GM19463 (cell line): Measurements from ENCODE around the gene PRSS16.

Experiments
- ATAC-seq: cut with Tn5 transposase; IDR thresholded peaks from one replicate; pipeline ENCODE4 v1.9.1; 2021; ENCODE audit warnings: mild to moderate bottlenecking, moderate library complexity; ENCODE audit not compliant: unreplicated experiment

The PRSS16 gene

DNA sequence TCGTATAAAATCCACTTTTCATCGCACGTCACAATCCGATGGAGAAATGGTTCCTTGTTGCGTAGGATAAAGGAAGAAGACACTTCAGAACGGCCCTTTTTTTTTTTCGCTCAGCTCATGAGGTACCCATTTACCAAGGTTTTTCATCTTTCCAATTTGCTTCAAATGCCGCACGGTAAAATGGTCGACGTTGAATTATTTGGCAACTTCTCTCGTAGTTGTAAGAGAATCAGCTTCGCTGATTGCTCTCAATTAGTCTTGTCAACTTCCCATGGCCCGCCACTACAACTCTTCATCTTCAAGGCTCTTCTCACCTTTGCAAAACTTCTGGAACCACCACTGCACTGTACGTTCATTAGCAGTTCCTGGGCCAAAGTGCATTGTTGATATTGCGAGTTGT lies 35.8 kb downstream of the PRSS16 start:
- no peak for ATAC-seq

DNA sequence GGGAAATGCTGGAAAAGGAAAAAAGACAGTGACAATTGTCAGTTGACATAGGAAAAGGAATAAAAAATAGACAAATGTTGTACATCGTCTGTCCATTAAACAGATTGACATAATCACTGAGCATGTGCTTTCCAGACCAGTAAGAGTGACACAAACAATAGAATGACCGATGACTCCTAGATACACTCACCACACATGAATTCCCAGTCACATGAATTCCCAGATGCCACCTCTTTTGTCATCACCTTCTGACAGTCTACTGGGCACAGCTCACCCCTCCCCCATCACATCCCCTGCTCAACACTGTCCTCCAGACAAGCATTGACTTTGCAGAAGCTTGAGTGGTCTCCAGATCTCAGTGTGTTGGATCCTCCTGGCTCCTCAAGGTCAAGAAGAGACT lies 38.6 kb downstream of the PRSS16 start:
- no peak for ATAC-seq

DNA sequence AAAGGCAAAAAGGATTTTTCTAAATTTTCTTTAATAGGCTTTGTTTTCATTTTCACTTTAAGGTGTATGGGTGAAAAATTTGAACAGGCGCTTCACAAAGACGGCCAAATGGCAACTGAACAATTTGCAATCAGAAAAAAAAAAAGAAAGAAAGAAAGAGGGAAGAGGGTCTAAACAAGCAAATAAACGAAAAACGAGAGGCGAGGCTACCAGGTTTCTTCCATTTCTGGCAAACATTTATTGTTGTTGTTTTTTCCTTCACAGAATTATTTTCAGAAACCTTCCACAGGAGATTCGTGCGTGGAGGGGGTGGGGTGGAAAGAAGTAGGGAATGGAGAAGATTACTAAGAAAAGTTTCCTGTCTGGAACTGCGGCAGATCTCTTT lies 40.2 kb downstream of the PRSS16 start:
- ATAC-seq, result no peak

DNA sequence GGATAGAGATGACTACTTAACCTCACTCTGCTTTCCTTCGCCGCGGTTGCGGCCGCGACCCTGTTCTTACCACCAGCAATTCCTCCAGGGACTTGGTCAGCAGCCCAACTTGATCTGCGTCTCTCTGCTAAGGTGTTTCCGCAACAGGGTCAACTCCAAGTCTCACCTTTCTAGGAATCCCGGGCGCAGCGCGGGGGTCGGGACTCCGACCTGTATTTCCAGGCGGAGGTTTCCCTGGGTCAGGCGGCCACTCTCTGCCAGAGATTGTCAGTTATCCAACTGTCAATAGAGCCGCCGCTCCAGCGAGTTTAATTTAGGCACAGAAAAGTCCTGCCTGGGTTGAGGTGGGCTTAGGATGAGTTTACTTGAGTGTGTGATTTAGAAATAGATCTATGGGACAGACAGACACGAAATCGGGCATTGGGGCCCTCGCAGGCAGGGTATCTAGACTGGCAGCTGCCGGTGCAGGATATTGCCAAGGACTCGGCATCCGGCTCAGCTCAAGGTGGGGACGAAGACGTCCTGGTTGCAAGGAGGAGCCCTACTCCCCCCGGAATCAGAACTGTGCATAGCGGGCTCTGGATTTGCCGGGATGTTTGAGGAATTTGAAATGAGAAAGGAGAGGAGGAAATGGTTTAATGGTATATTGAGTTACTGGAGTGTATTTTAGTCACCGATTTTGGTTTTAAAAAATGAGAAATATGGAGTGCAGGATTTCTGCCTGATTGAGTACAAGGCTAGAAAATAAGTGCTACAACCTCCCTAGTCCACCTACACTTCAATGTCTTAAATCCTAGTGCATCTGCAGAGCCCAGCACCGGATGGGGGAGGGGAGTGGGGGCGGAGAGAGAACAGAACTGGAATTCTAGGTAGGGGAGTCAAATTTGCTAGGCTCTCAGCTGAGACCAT lies 40.9 kb downstream of the PRSS16 start:
- ATAC-seq, result no peak

DNA sequence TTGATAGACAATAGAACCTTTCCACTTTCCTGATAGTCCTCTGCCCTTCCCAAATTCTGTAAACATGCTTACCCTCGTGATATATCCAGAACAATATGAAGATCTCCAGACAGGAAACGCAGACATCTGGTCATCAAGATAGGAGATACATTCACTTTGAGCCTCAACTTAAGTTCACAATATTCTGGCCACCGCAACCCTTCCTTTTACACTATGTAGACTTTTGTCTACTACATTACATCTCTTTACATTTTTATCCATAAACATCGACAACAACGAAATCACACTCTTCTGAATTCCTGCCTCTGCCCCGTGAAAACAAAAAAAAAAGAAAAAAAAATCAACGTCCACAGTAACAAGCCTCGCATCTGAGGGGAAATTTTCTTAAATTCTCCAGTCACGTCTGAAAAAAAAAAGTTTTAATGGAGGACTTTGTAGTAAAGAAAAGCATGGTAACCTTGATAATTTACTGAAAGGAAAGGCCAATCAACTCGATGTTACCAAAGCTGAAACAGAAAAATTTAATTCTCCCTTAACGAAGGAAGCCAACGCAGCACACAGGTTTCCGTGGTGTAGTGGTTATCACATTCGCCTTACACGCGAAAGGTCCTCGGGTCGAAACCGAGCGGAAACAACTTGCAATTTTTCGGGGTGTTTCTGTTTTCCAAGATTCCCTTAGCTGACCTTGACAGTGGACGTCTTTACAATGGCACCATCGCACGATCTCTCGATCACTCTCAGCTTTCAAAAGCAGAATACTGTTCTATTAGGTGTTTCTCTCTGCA lies 42.8 kb downstream of the PRSS16 start:
- ATAC-seq, result no peak

DNA sequence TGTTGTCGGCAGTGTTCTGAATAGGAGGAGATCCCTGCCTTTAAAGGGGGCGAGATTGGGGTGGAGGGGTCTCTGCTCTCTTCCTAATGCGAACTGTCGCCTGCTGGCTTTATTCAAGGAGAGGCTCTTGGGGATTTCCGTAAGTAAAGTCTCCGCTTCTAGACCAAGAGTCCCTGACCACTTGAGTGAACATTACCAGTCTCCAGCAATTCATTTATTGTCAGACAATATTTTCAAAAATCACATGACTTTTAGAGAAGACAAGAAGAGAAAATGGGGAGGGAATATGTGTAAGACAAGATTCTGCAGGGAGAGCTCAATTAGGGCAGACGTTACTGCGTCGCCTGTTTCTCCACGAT lies 43.3 kb downstream of the PRSS16 start:
- no peak for ATAC-seq

DNA sequence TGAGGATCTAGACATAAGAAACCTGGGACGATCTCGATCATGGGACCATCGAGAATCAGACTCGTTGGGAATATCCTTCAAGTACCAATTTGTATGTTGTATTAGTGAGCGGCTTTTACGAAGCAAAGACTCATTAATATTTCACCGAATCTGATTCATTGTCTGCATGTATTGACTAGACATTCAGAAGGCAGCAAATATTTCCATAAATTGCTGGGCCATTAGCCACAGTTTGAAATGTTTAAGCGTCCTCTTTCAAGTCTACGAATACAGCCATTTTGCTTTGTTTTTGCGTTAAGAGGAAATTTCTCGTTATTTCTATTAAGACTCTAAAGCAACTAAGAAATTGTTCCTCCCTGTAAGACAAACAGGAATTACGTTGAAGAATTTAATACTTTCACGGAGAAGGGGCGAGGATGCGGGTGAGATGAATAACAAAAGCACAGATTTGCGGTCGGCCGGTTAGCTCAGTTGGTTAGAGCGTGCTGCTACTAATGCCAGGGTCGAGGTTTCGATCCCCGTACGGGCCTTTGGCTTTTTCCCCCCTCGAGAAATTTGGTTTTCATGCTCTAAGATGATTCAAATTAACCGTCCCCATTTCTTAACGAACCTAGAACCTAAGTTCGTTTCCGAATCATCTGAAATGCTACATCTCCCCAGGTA lies 46.1 kb downstream of the PRSS16 start:
- ATAC-seq, result no peak

DNA sequence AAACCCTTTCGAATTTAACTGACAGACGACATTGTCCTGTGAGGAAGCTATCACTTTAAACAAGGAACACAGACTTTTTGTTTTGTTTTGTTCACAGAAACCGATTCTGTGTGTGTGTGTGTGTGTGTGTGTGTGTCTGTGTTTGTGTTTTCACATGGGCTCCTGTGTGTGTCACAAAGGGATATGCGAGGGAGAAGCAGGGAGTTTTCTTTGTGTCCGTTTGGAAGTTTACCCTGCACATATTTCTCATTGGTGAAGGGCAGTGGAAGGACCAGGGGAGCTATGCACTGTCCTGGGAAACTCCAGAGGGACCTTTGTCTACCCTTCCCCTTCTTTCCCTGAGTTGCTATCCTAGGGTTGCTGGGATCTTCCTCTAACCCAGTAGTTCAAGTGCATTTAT lies 46.9 kb downstream of the PRSS16 start:
- no peak for ATAC-seq

DNA sequence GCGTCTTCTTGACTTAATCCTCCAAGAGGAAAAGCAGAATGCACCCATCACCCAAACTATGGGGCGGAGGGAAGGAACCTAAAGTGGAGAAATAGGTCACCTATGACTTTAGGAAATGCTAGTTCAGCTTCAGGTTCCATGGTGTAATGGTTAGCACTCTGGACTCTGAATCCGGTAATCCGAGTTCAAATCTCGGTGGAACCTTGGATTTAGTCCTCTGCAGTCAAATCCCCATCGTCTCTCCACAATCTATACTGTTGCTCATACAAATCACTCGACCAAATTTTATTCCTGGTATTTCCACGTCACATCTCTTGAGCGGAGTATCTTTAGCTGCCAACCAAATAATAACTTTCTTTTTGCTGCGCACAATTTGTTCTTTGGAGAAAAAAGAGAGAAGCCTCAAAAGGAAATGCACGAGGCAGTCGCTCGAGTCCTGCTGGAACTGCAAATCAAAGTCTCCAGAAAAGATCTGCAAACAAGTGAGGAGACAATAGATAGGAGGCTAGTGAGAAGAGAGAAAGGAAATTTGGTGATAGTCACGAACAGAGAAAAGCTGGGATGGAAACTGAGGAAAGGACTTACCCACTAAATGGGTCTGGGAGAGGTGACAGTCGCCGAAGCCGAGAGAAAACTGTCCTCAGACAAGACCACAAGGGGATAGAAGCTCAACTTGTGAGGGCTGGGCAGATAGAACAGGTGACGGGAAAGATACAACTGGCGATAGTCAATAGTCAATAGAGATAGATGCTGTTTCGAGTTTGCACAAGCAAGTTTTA lies 48.0 kb downstream of the PRSS16 start:
- no peak for ATAC-seq

DNA sequence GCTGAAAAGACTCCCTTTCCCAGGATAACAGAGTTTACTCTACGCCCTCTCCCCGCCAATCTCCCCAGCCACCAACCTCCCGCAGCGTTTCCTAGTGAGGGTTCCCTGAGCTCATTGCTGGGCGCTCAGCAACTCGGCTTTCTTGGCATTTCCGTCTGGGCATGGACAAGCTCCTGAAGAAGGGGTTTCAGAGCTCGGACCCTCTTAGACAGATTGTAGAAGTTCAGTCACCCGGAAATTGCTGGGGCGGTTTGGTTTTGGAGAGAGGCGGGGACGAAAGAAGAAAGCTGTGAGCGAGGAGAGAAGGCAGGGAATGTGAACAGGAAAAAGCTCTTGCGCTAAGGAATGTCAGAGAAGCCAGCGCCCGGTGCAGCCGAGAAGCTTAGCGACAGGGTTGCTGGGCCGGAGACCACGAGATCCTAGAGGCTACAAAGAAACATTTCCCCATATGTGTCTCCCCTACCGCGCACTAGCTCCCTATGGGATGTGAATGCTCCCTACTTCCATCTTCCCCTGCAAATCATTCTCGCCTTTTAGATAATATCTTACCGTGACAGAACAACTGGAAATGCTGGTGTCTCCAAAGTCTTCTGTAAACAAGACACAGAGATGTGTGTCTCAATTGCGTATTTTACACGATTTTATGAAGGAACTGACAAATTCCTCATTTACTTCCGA lies 48.7 kb downstream of the PRSS16 start:
- no peak for ATAC-seq

DNA sequence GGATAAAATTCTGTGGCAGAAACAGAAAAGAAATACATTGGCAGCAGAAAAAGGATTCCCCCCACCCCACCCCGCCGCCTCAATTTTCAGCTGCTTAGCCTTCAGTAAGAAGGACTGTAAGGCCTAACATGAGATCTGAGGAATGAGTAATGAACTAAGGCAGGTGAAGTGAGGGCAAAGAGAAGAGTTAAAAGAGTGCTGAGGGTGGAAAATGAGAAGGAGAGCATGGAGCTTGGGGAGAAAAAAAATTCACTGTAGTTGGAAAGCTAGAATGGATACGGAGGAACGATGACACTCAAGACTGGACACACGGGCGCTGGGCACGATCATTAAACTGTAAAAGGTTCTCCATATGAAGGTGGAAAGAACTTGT lies 50.0 kb downstream of the PRSS16 start:
- no peak for ATAC-seq

DNA sequence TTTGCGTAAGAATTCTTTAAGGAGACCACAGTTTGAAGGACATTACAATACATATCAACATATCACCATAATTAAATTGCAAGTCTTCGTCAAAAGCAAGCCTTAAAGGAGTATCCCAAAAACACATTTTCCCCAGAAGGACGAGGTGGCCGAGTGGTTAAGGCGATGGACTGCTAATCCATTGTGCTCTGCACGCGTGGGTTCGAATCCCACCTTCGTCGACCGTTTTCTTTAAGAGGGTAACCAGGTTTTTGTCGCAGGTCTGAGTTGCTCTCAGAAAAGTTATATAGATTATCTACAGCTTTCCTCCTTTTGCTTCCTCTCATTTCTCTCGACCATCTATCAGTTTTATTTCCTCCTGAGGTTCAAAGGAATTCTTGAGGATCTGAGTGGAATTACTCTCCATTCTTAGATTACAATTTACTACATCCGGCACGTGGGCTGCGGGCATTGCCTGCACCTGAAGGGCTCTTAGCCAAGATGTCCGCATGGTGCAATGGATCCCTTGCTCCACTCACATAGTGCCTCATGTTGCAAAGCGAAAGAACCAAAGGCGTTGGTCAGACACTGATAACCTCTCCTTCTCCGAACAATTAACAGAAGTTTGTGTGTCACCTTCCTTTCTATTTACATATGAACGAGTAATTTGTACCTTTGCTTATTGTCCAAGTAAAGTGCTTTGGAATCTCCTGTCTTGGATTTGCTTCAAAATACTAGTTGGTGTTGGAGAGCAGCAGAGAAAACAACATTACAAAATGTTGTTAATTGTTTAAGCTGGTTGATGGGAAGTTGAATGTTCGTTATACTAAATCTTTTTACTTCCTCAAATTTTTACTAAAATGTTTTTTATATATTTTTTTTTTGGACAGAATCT lies 50.6 kb downstream of the PRSS16 start:
- ATAC-seq, result no peak

DNA sequence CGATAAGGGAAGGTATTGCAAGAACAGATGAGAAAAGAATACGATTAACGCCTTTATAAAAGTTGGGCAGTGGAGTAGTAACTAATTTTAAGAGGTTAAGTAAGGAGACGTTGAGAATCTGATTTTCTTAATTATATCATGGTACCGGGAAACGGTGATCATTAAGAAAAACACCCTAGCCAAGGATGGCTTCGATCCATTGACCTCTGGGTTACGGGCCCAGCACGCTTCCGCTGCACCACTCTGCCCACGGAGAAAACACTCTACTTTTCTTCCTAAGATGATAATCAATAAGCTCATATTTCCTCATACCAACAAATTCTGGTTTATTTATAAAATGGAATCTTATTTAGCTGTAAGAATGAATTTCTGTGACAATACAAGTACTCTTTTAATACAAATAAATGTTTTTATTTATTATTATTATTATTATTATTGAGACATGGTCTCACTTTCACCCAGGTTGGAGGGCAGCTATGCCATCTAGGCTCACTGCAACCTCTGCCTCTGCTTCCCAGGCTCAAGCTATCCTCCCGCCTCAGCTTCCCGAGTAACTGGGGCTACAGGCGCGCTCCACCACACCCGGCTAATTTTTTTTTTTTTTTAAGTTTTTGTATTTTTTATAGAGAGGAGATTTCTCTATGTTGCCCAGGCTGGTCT lies 56.2 kb downstream of the PRSS16 start:
- no peak for ATAC-seq
